WERI-Rb-1 (cell line): ENCODE results near the gene BMAL1.
"Not testable (repeated sequence)": the region's sequence is repeated elsewhere in the genome, so short reads cannot be mapped to it uniquely, and the experiment has no call there.

ENCODE experiments used
- DNase-seq: peaks from one replicate; pipeline ENCODE4 v3.0.0-alpha.2; 2020
- H3K27ac ChIP-seq: fragments of 250-450 bp; sonication (Bioruptor Pico); 2 replicates; pipeline ENCODE4 v1.5.1; 2020; ENCODE audit warnings: mild to moderate bottlenecking, moderate library complexity
- H3K27me3 ChIP-seq: fragments of 250-450 bp; sonication (Bioruptor Pico); 2 replicates; pipeline ENCODE4 v1.5.1; 2021; ENCODE audit warnings: mild to moderate bottlenecking, low read depth, moderate library complexity; ENCODE audit not compliant: insufficient read depth, severe bottlenecking
- H3K36me3 ChIP-seq: fragments of 250-450 bp; sonication (Bioruptor Pico); 2 replicates; pipeline ENCODE4 v1.5.1; 2020; ENCODE audit warnings: mild to moderate bottlenecking, moderate library complexity
- H3K4me3 ChIP-seq: 2 replicates; pipeline ENCODE4 v1.5.1; 2011; ENCODE audit warnings: low read depth, mild to moderate bottlenecking, control low read depth, low read length
- H3K9me3 ChIP-seq: fragments of 250-450 bp; sonication (Bioruptor Pico); 2 replicates; pipeline ENCODE4 v1.5.1; 2021; ENCODE audit warnings: mild to moderate bottlenecking, moderate library complexity; ENCODE audit not compliant: severe bottlenecking
- TF ChIP-seq, protein P1 (sequence below): IDR thresholded peaks from 2 replicates; pipeline ENCODE4 v1.5.1; 2011; ENCODE audit warnings: low read depth, mild to moderate bottlenecking, control low read depth, inconsistent platforms, low read length

The BMAL1 gene

DNA sequence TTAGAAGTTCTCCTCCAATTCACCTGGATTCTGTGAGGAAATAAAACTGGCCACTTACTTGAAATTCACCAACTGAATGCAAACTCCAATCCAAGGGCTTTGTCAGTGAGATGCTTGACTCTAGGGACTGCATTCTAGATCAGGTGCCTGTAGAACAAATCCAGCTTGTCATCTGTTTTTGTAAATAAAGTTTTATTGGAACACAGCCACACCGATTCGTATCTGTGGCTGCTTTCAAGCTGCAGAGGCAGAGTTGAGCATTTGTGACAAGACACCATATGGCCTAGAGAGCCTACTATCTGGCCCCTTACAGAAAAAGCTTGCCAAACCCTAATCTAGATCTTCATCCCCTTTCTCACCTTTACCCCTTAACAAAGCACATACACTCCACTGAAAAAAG is 103.1 kb downstream of the BMAL1 start:
- no peak for DNase-seq
- Histone ChIP-seq H3K36me3 (peaks cover 4% of the 10 kb centered on the region; the same call in 1 of the 2 replicates), H3K4me3 (no peak overlapping the region), H3K9me3 (no peaks in the 10 kb centered on the region), H3K27me3 (no peaks in the 10 kb centered on the region), H3K27ac (no peak overlapping the region)
- TF ChIP-seq, protein P1, sequence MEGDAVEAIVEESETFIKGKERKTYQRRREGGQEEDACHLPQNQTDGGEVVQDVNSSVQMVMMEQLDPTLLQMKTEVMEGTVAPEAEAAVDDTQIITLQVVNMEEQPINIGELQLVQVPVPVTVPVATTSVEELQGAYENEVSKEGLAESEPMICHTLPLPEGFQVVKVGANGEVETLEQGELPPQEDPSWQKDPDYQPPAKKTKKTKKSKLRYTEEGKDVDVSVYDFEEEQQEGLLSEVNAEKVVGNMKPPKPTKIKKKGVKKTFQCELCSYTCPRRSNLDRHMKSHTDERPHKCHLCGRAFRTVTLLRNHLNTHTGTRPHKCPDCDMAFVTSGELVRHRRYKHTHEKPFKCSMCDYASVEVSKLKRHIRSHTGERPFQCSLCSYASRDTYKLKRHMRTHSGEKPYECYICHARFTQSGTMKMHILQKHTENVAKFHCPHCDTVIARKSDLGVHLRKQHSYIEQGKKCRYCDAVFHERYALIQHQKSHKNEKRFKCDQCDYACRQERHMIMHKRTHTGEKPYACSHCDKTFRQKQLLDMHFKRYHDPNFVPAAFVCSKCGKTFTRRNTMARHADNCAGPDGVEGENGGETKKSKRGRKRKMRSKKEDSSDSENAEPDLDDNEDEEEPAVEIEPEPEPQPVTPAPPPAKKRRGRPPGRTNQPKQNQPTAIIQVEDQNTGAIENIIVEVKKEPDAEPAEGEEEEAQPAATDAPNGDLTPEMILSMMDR, result no peak

DNA sequence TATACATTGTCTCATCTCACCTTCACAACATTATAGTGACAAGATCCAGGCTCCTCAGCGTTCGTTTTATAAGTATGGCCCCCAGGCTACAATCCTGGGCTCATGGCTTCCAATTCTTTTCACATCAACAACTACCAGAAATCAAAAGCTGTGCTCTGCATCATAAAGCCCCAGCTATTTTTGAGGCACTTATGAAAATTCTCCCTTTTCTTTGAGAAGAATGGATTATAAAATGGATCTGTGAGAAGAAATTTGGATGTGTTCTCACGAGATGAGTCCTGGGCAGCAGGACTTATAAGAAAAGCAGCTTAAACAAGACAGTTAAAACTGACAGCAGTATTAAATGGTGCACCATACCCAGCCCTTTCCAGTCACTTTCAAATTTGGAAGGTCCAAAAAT is 105.2 kb downstream of the BMAL1 start:
- H3K9me3 ChIP-seq, result no peaks in the 10 kb centered on the region
- H3K4me3 ChIP-seq, result no peak overlapping the region
- TF ChIP-seq, protein P1, result no peak
- no peaks in the 10 kb centered on the region for H3K27me3 ChIP-seq
- H3K27ac ChIP-seq, result no peak overlapping the region
- peaks cover 9% of the 10 kb centered on the region for H3K36me3 ChIP-seq
- no peak for DNase-seq

DNA sequence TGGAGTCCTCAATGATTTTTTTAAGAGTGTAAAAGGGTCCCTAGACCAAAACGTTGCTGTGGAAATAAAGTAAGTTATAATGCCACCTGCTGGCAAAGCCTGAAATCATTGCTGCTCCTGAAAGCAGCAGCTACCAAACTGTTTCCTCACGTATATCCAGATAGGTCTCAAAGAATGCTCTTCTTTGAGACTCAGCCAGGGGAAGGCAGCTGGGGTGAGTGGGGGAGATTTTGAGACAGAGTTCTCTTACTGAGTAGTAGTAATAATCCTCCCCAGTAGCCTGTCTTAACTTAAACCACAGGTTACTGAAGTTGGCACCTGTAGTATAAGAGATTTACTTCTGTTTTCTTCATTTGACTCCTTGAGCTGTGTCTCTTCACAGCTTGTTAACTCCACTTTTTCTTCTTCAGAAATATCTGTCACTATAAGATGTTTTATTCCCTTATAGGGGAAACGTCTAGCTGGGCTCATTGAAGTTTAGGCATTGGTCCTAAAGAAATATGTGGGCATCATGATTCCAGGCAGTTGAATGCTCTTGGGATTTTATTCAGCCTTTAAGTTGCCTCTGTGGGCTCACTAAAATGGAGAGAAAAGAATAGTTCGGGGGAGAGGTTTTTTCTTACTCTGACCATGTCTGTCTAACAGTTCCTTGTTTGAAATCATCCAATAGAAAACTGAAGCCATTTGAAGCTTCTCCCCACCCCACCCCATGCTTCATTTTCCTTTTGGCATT is 107.5 kb downstream of the BMAL1 start:
- H3K27ac ChIP-seq, result no peak overlapping the region
- TF ChIP-seq, protein P1, result peak; percentile 57; the same call in 1 of the 2 replicates

GRCh38 chr11:13386567-13386966 is 109.0 kb downstream of the BMAL1 start:
- Histone ChIP-seq H3K27ac (no peak overlapping the region), H3K9me3 (no peaks in the 10 kb centered on the region), H3K4me3 (no peak overlapping the region), H3K27me3 (no peaks in the 10 kb centered on the region), H3K36me3 (peaks cover 13% of the 10 kb centered on the region)
- no peak for DNase-seq
- TF ChIP-seq, protein P1, result no peak

More for the DNA sequence above, 107.5 kb downstream of the BMAL1 start:
- peak; percentile 34 for DNase-seq
- no peak overlapping the region for H3K4me3 ChIP-seq
- peaks cover 9% of the 10 kb centered on the region for H3K36me3 ChIP-seq
- H3K27me3 ChIP-seq, result no peaks in the 10 kb centered on the region
- no peaks in the 10 kb centered on the region for H3K9me3 ChIP-seq

DNA sequence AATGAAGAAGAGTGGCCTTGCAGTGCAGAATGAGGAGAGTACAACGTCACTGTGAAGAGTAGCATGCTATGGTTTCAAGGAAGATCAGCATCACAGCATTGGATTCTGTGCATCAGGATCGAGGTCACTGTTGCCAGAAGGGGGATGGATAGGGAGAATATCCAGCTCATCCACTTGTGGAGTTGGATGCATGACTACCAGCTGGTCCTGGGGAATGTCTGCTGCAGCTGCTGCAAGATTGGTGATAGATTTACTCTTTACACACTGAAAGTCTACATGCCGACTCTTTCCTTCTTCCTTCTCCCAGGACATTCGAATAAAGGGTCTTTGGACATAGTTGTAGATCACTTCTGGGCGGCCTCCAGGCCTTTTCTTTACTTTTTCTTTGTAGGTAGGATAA is 111.2 kb downstream of the BMAL1 start:
- no peaks in the 10 kb centered on the region for H3K27me3 ChIP-seq
- TF ChIP-seq, protein P1, result no peak
- H3K4me3 ChIP-seq, result no peak overlapping the region
- DNase-seq, result no peak
- peaks cover 9% of the 10 kb centered on the region for H3K36me3 ChIP-seq
- H3K27ac ChIP-seq, result no peak overlapping the region
- H3K9me3 ChIP-seq, result no peaks in the 10 kb centered on the region

DNA sequence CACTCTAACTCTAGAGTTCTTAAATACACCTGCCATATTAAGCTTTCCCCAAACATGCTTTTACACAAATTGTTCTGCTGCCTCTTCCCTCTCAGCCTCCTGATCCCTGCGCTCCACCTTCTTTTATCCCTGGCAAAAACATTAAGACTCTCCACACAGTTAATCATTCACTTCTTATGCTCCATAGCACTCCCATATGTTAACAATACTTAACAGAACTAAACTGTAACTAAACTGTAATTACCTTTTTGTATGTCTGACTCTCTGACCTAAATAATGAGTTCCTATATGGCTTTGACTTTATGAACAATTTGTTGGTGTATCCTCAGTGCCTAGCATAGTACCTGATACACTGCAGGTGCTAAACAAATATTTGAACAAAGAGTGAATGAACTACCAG is 113.6 kb downstream of the BMAL1 start:
- Histone ChIP-seq H3K27me3 (no peaks in the 10 kb centered on the region), H3K36me3 (peaks cover 9% of the 10 kb centered on the region), H3K27ac (no peak overlapping the region), H3K9me3 (no peaks in the 10 kb centered on the region), H3K4me3 (no peak overlapping the region)
- TF ChIP-seq, protein P1, result no peak
- DNase-seq, result no peak

- H3K4me3 ChIP-seq, H3K9me3 ChIP-seq, H3K27ac ChIP-seq, H3K36me3 ChIP-seq, DNase-seq, H3K27me3 ChIP-seq: not testable (repeated sequence)
Observed at GRCh38 chr11:13398335-13398734, 120.7 kb downstream of the BMAL1 start.
